H9 (cell line): ENCODE data around the gene ANKRD28. TPM values are rescaled to one million over a fixed set of nuclear protein-coding genes. Genes with fewer than 3 reads are reported as not detected.
A peak's percentile ranks its signal among the peaks of the same experiment; 100 is the strongest.

Experiments used
- DNase-seq: peaks from one replicate; pipeline ENCODE4 v3.0.0-alpha.2; 2017
- H2AFZ ChIP-seq: one replicate; pipeline ENCODE4 v1.6.1; 2013; ENCODE audit warnings: mild to moderate bottlenecking, low read length, control low read depth, moderate library complexity
- H2AK5ac ChIP-seq: 2 replicates; pipeline ENCODE4 v1.6.1; 2013; ENCODE audit warnings: low read length, control low read depth, mixed read lengths; ENCODE audit not compliant: insufficient read length
- H2BK120ac ChIP-seq: one replicate; pipeline ENCODE4 v1.6.1; 2013; ENCODE audit warnings: low read depth, mild to moderate bottlenecking, low read length, control low read depth, inconsistent platforms; ENCODE audit not compliant: poor library complexity, severe bottlenecking
- H2BK12ac ChIP-seq: 2 replicates; pipeline ENCODE4 v1.6.1; 2013; ENCODE audit warnings: low read length, control low read depth, mixed read lengths, low read depth; ENCODE audit not compliant: insufficient read length
- H2BK15ac ChIP-seq: 2 replicates; pipeline ENCODE4 v1.6.1; 2013; ENCODE audit warnings: low read depth, low read length, control low read depth
- H2BK20ac ChIP-seq: one replicate; pipeline ENCODE4 v1.6.1; 2013; ENCODE audit warnings: low read depth, mild to moderate bottlenecking, low read length, control low read depth, inconsistent platforms; ENCODE audit not compliant: poor library complexity, severe bottlenecking
- H2BK5ac ChIP-seq: 2 replicates; pipeline ENCODE4 v1.6.1; 2013; ENCODE audit warnings: low read length, control low read depth, mixed read lengths; ENCODE audit not compliant: insufficient read length
- H3K14ac ChIP-seq: 2 replicates; pipeline ENCODE4 v1.6.1; 2013; ENCODE audit warnings: low read length, control low read depth; ENCODE audit not compliant: insufficient read depth
- H3K18ac ChIP-seq: 2 replicates; pipeline ENCODE4 v1.6.1; 2013; ENCODE audit warnings: low read depth, mild to moderate bottlenecking, mixed read lengths, low read length, control low read depth; ENCODE audit not compliant: insufficient read length
- H3K23ac ChIP-seq: 2 replicates; pipeline ENCODE4 v1.6.1; 2013; ENCODE audit warnings: low read length, control low read depth, mixed read lengths, low read depth; ENCODE audit not compliant: insufficient read length
- H3K23me2 ChIP-seq: 2 replicates; pipeline ENCODE4 v1.6.1; 2013; ENCODE audit warnings: low read depth, mild to moderate bottlenecking, mixed read lengths, low read length, control low read depth; ENCODE audit not compliant: insufficient read length, poor library complexity, severe bottlenecking
- H3K27ac ChIP-seq: 2 replicates; pipeline ENCODE4 v1.5.1; 2013; ENCODE audit warnings: low read length, control low read depth, mixed read lengths, low read depth; ENCODE audit not compliant: insufficient read length
- H3K27me3 ChIP-seq: 2 replicates; pipeline ENCODE4 v1.6.1; 2013; ENCODE audit warnings: low read length, control low read depth, inconsistent platforms; ENCODE audit not compliant: insufficient read depth
- H3K4ac ChIP-seq: 2 replicates; pipeline ENCODE4 v1.6.1; 2013; ENCODE audit warnings: low read depth, mild to moderate bottlenecking, control low read depth, inconsistent platforms, low read length, moderate library complexity
- H3K4me1 ChIP-seq: 2 replicates; pipeline ENCODE4 v1.6.1; 2013; ENCODE audit warnings: low read length, control low read depth, inconsistent platforms; ENCODE audit not compliant: insufficient read depth
- H3K4me2 ChIP-seq: 2 replicates; pipeline ENCODE4 v1.6.1; 2013; ENCODE audit warnings: low read length, control low read depth, mixed read lengths; ENCODE audit not compliant: insufficient read length, insufficient read depth
- H3K56ac ChIP-seq: 2 replicates; pipeline ENCODE4 v1.6.1; 2013; ENCODE audit warnings: low read depth, mild to moderate bottlenecking, mixed read lengths, low read length, control low read depth; ENCODE audit not compliant: insufficient read length
- H3K79me1 ChIP-seq: 2 replicates; pipeline ENCODE4 v1.6.1; 2013; ENCODE audit warnings: low read depth, mild to moderate bottlenecking, moderate library complexity, low read length, control low read depth, inconsistent platforms; ENCODE audit not compliant: insufficient read depth, poor library complexity, severe bottlenecking
- H3K79me2 ChIP-seq: 2 replicates; pipeline ENCODE4 v1.6.1; 2013; ENCODE audit warnings: low read length, control low read depth, inconsistent platforms; ENCODE audit not compliant: insufficient read depth
- H3K9ac ChIP-seq: 2 replicates; pipeline ENCODE4 v1.6.1; 2013; ENCODE audit warnings: low read length, control low read depth, mixed read lengths; ENCODE audit not compliant: insufficient read length; ENCODE audit errors: extremely low read depth
- H3K9me3 ChIP-seq: one replicate; pipeline ENCODE4 v1.6.1; 2013; ENCODE audit warnings: low read depth, low read length, inconsistent platforms; ENCODE audit not compliant: control insufficient read depth
- H3T11ph ChIP-seq: one replicate; pipeline ENCODE4 v1.6.1; 2013; ENCODE audit warnings: mild to moderate bottlenecking, low read length, control low read depth, inconsistent platforms
- H4K20me1 ChIP-seq: one replicate; pipeline ENCODE4 v1.6.1; 2013; ENCODE audit not compliant: control insufficient read depth, insufficient read length, insufficient read depth
- H4K5ac ChIP-seq: 2 replicates; pipeline ENCODE4 v1.6.1; 2013; ENCODE audit warnings: low read depth, mild to moderate bottlenecking, mixed read lengths, low read length, control low read depth; ENCODE audit not compliant: insufficient read length
- H4K8ac ChIP-seq: replicated peaks from 2 replicates; pipeline ENCODE4 v1.6.1; 2013; ENCODE audit warnings: low read length, control low read depth, mixed read lengths, low read depth; ENCODE audit not compliant: insufficient read length
- H4K91ac ChIP-seq: 2 replicates; pipeline ENCODE4 v1.6.1; 2013; ENCODE audit warnings: low read depth, mild to moderate bottlenecking, moderate library complexity, mixed read lengths, low read length, control low read depth; ENCODE audit not compliant: insufficient read length
- H3K27ac Mint-ChIP-seq, 3 experiments: 2 replicates in 2 of 3; 3 replicates in 1 of 3; pipeline ENCODE4 v1.8.0; 2020 to 2021; ENCODE audit warnings: mixed read lengths in 3 of 3, mild to moderate bottlenecking in 1 of 3, moderate library complexity in 1 of 3
- H3K27me3 Mint-ChIP-seq: 2 replicates; pipeline ENCODE4 v1.8.0; 2021; ENCODE audit warnings: low read depth, mild to moderate bottlenecking, moderate library complexity, mixed read lengths
- H3K36me3 Mint-ChIP-seq, 3 experiments: 2 replicates in 2 of 3; 3 replicates in 1 of 3; pipeline ENCODE4 v1.8.0; 2020 to 2021; ENCODE audit warnings: low read depth in 3 of 3, mixed read lengths in 3 of 3; ENCODE audit not compliant: insufficient read depth in 1 of 3
- H3K4me1 Mint-ChIP-seq, 2 experiments: 2 replicates each; pipeline ENCODE4 v1.8.0; 2020; ENCODE audit warnings: mixed read lengths in 2 of 2
- H3K4me3 Mint-ChIP-seq, 2 experiments: 2 replicates in 1 of 2; 3 replicates in 1 of 2; pipeline ENCODE4 v1.8.0; 2020 to 2021; ENCODE audit warnings: mild to moderate bottlenecking in 2 of 2, mixed read lengths in 2 of 2, moderate library complexity in 1 of 2
- H3K9me3 Mint-ChIP-seq, 2 experiments: 2 replicates in 1 of 2; 3 replicates in 1 of 2; pipeline ENCODE4 v1.8.0; 2020; ENCODE audit warnings: mild to moderate bottlenecking in 2 of 2, mixed read lengths in 2 of 2, moderate library complexity in 1 of 2
- WGBS: extraction: QIAGEN DNeasy Blood & Tissue Kit; methylation state at CpG from one replicate; pipeline ENCODE4 v1.1.7; 2013; ENCODE audit warnings: missing lambda C conversion rate, low lambda C conversion rate, mixed read lengths; ENCODE audit not compliant: insufficient read length; ENCODE audit errors: extremely low coverage; 5-methylcytosine and 5-hydroxymethylcytosine counted together
- total RNA-seq: library from RNA; stranded (reverse); gene quantifications from 2 replicates; pipeline ENCODE4 v1.2.1, GENCODE V29; 2021
- TF ChIP-seq, protein P1 (sequence below): fragments of 200-600 bp; sonication (generic); conservative IDR thresholded peaks from 3 replicates; pipeline ENCODE4 v1.8.0; 2021; ENCODE audit warnings: antibody characterized with exemption, mild to moderate bottlenecking

ANKRD28 gene
- total RNA-seq, 1 experiment from 2014 or later, result 59.0 TPM

- H3K9ac ChIP-seq, result no peak overlapping the region
- DNase-seq, result no peak
- no peak overlapping the region for H2BK20ac ChIP-seq
- no peak overlapping the region for H3K14ac ChIP-seq
- H4K8ac ChIP-seq, result no peak overlapping the region
- H3K18ac ChIP-seq, result no peak overlapping the region
- no peak overlapping the region for H3K27ac ChIP-seq
- peak overlapping the region in 1 of 2 experiments; percentile 23; a peak in 2 of 5 replicates for H3K4me3 Mint-ChIP-seq
- H3K36me3 Mint-ChIP-seq, result peaks cover 4 to 5% (median 4%) of the 10 kb centered on the region in 3 experiments; a peak in 4 of 7 replicates
- H2BK12ac ChIP-seq, result no peak overlapping the region
- H4K91ac ChIP-seq, result no peak overlapping the region
- H3K27me3 Mint-ChIP-seq, result no peaks in the 10 kb centered on the region
- H2AFZ ChIP-seq, result no peak overlapping the region
- no peak overlapping the region for H4K5ac ChIP-seq
- H3K27ac Mint-ChIP-seq, result peak overlapping the region; percentile 59 to 96 (median 59); a peak in 5 of 7 replicates
- no peaks in the 10 kb centered on the region for H3K9me3 ChIP-seq
- TF ChIP-seq, protein P1, sequence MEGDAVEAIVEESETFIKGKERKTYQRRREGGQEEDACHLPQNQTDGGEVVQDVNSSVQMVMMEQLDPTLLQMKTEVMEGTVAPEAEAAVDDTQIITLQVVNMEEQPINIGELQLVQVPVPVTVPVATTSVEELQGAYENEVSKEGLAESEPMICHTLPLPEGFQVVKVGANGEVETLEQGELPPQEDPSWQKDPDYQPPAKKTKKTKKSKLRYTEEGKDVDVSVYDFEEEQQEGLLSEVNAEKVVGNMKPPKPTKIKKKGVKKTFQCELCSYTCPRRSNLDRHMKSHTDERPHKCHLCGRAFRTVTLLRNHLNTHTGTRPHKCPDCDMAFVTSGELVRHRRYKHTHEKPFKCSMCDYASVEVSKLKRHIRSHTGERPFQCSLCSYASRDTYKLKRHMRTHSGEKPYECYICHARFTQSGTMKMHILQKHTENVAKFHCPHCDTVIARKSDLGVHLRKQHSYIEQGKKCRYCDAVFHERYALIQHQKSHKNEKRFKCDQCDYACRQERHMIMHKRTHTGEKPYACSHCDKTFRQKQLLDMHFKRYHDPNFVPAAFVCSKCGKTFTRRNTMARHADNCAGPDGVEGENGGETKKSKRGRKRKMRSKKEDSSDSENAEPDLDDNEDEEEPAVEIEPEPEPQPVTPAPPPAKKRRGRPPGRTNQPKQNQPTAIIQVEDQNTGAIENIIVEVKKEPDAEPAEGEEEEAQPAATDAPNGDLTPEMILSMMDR, result no peak
- H3K4me1 ChIP-seq, result peaks cover 21% of the 10 kb centered on the region
- no peak overlapping the region for H2AK5ac ChIP-seq
- no peaks in the 10 kb centered on the region for H3K23me2 ChIP-seq
- H3K4me2 ChIP-seq, result no peak overlapping the region
- H2BK15ac ChIP-seq, result no peak overlapping the region
- no peaks in the 10 kb centered on the region for H3K27me3 ChIP-seq
- H3K79me2 ChIP-seq, result no peaks in the 10 kb centered on the region
- H3T11ph ChIP-seq, result no peak overlapping the region
- no peaks in the 10 kb centered on the region for H3K79me1 ChIP-seq
- WGBS, result no CpG with 5 or more reads among the region's 4 CpGs
- H3K4me1 Mint-ChIP-seq, result peaks cover 66 to 69% of the 10 kb centered on the region in 2 experiments
- H3K4ac ChIP-seq, result no peak overlapping the region
- no peak overlapping the region for H3K23ac ChIP-seq
- no peak overlapping the region for H3K56ac ChIP-seq
- H2BK120ac ChIP-seq, result no peak overlapping the region
- no peak overlapping the region for H2BK5ac ChIP-seq
- H4K20me1 ChIP-seq, result no peaks in the 10 kb centered on the region
- H3K9me3 Mint-ChIP-seq, result no peaks in the 10 kb centered on the region
Observed at GRCh38 chr3:15632212-15632580, 165.6 kb downstream of the ANKRD28 start.
